GM18519 (cell line): Measurements from ENCODE around the gene OGDHL.
"Not testable (repeated sequence)": the region's sequence is repeated elsewhere in the genome, so short reads cannot be mapped to it uniquely, and the experiment has no call there.

Source experiments
- ATAC-seq: cut with Tn5 transposase; IDR thresholded peaks from one replicate; pipeline ENCODE4 v1.9.1; 2021; ENCODE audit warnings: mild to moderate bottlenecking, moderate library complexity; ENCODE audit not compliant: unreplicated experiment, low FRiP score

OGDHL gene

GRCh38 chr10:49741108-49741995 is 20.8 kb downstream of the OGDHL start:
- no peak for ATAC-seq

GRCh38 chr10:49740346-49741107 is 21.6 kb downstream of the OGDHL start:
- ATAC-seq = no peak

- no peak for ATAC-seq
Measured at GRCh38 chr10:49739426-49739825, 22.7 kb downstream of the OGDHL start.

GRCh38 chr10:49738616-49739360 is 23.3 kb downstream of the OGDHL start:
- no peak for ATAC-seq

GRCh38 chr10:49737474-49738201 is 24.5 kb downstream of the OGDHL start:
- ATAC-seq = no peak

GRCh38 chr10:49736564-49737113 is 25.5 kb downstream of the OGDHL start:
- ATAC-seq = no peak

- no peak for ATAC-seq
Measured at GRCh38 chr10:49735848-49736563, 26.1 kb downstream of the OGDHL start.

- ATAC-seq = no peak
Measured at GRCh38 chr10:49735161-49735560, 27.0 kb downstream of the OGDHL start.

- ATAC-seq = no peak
Measured at GRCh38 chr10:49734676-49735075, 27.4 kb downstream of the OGDHL start.

GRCh38 chr10:49733866-49734265 is 28.3 kb downstream of the OGDHL start:
- ATAC-seq = no peak

- no peak for ATAC-seq
Measured at GRCh38 chr10:49726593-49726992, 35.5 kb downstream of the OGDHL start.

- not testable (repeated sequence) for ATAC-seq
Measured at GRCh38 chr10:49715157-49715556, 47.0 kb downstream of the OGDHL start.

- no peak for ATAC-seq
Measured at GRCh38 chr10:49713266-49713665, 48.9 kb downstream of the OGDHL start.

GRCh38 chr10:49711481-49711880 is 50.6 kb downstream of the OGDHL start:
- no peak for ATAC-seq

- ATAC-seq = no peak
Measured at GRCh38 chr10:49710966-49711365, 51.2 kb downstream of the OGDHL start.

GRCh38 chr10:49709934-49710333 is 52.2 kb downstream of the OGDHL start:
- ATAC-seq = no peak

GRCh38 chr10:49707585-49707984 is 54.5 kb downstream of the OGDHL start:
- ATAC-seq = no peak

- ATAC-seq = no peak
Measured at GRCh38 chr10:49700997-49701396, 61.1 kb downstream of the OGDHL start.

- ATAC-seq = no peak
Measured at GRCh38 chr10:49700211-49700610, 61.9 kb downstream of the OGDHL start.
